Activated B cell treated with CpG ODN at 0.5 μM for 24 hours (primary cell): ENCODE data around the gene TMEM178B. TPM values are rescaled to one million over a fixed set of nuclear protein-coding genes. Genes with fewer than 3 reads are reported as not detected.

Experiments
- ATAC-seq: fragments of 200-7000 bp; cut with Tn5 transposase; one replicate; pipeline ENCODE4 v1.10.0; 2021; ENCODE audit warnings: low read depth, mild to moderate bottlenecking, moderate library complexity
- CTCF ChIA-PET: fragments of 350-600 bp; sonication (Branson Sonifier 250); formaldehyde crosslinking; loops from one replicate; lab custom pipeline; 2021; ENCODE audit warnings: antibody characterized with exemption; lab: Charles Lee
- POLR2A ChIA-PET: fragments of 350-600 bp; sonication (Branson Sonifier 250); formaldehyde crosslinking; loops from one replicate; lab custom pipeline; 2021; ENCODE audit warnings: antibody characterized with exemption; lab: Charles Lee
- DNase-seq: peaks from one replicate; pipeline ENCODE4 v3.0.0; 2022
- H3K27ac Mint-ChIP-seq: one replicate; pipeline ENCODE4 v1.8.0; 2020; ENCODE audit warnings: mixed read lengths
- H3K27me3 Mint-ChIP-seq: one replicate; pipeline ENCODE4 v1.8.0; 2021; ENCODE audit warnings: mixed read lengths
- H3K36me3 Mint-ChIP-seq: one replicate; pipeline ENCODE4 v1.8.0; 2021; ENCODE audit warnings: low read depth, mixed read lengths
- H3K4me1 Mint-ChIP-seq: one replicate; pipeline ENCODE4 v1.8.0; 2021; ENCODE audit warnings: mixed read lengths
- H3K4me3 Mint-ChIP-seq: one replicate; pipeline ENCODE4 v1.8.0; 2020; ENCODE audit warnings: mild to moderate bottlenecking, mixed read lengths
- H3K9me3 Mint-ChIP-seq: one replicate; pipeline ENCODE4 v1.8.0; 2020; ENCODE audit warnings: mixed read lengths
- CTCF ChIP-seq: fragments of 200-600 bp; IDR thresholded peaks from one replicate; pipeline ENCODE4 v1.8.0; 2022; ENCODE audit warnings: antibody characterized with exemption, mild to moderate bottlenecking
- intact Hi-C: fragments of 100-400 bp; cut with micrococcal nuclease; formaldehyde crosslinking; loops from one replicate; pipeline ENCODE4 v1.15.1; 2024
- total RNA-seq: library from RNA; stranded (reverse); gene quantifications from 2 replicates; pipeline ENCODE4 v1.2.3, GENCODE V29; 2022

The TMEM178B gene
- total RNA-seq, 1 donor from 2014 or later, result 0.49 TPM

- CTCF ChIA-PET, result no interaction called here
- Mint-ChIP-seq H3K4me3 (no peak overlapping the region), H3K27ac (no peak overlapping the region), H3K4me1 (no peaks in the 10 kb centered on the region), H3K9me3 (no peaks in the 10 kb centered on the region), H3K36me3 (no peaks in the 10 kb centered on the region), H3K27me3 (peaks cover 4% of the 10 kb centered on the region)
- no peak for TF ChIP-seq CTCF
- POLR2A ChIA-PET, result no interaction called here
- no peak for ATAC-seq
- intact Hi-C loops, result no loop called here
- DNase-seq, result no peak
These were observed 133.8 kb downstream of the TMEM178B start for GRCh38 chr7:141207661-141208060.

GRCh38 chr7:141208539-141208938 is 134.7 kb downstream of the TMEM178B start:
- no peak overlapping the region for H3K27ac Mint-ChIP-seq
- TF ChIP-seq CTCF, result no peak
- ATAC-seq (no peak), DNase-seq (no peak)
- POLR2A ChIA-PET, result no interaction called here
- H3K9me3 Mint-ChIP-seq, result no peaks in the 10 kb centered on the region
- intact Hi-C loops, result no loop called here
- no peaks in the 10 kb centered on the region for H3K4me1 Mint-ChIP-seq
- H3K4me3 Mint-ChIP-seq, result no peak overlapping the region
- CTCF ChIA-PET, result no interaction called here
- H3K27me3 Mint-ChIP-seq, result peaks cover 4% of the 10 kb centered on the region
- no peaks in the 10 kb centered on the region for H3K36me3 Mint-ChIP-seq

- POLR2A ChIA-PET, result no interaction called here
- H3K4me3 Mint-ChIP-seq, result no peak overlapping the region
- H3K27me3 Mint-ChIP-seq, result peaks cover 4% of the 10 kb centered on the region
- CTCF ChIA-PET, result no interaction called here
- no peak overlapping the region for H3K27ac Mint-ChIP-seq
- no peaks in the 10 kb centered on the region for H3K36me3 Mint-ChIP-seq
- H3K4me1 Mint-ChIP-seq, result no peaks in the 10 kb centered on the region
- intact Hi-C loops, result no loop called here
- DNase-seq (no peak), ATAC-seq (no peak)
- TF ChIP-seq CTCF, result no peak
- no peaks in the 10 kb centered on the region for H3K9me3 Mint-ChIP-seq
These were observed 135.6 kb downstream of the TMEM178B start for GRCh38 chr7:141209454-141209853.

- no peak for ATAC-seq
- POLR2A ChIA-PET, result no interaction called here
These were observed 137.0 kb downstream of the TMEM178B start for GRCh38 chr7:141210862-141211261.

GRCh38 chr7:141213226-141213625 is 139.4 kb downstream of the TMEM178B start:
- intact Hi-C loops, result no loop called here
- CTCF ChIA-PET, result no interaction called here
- no peak overlapping the region for H3K27ac Mint-ChIP-seq

More at GRCh38 chr7:141210862-141211261, 137.0 kb downstream of the TMEM178B start:
- Mint-ChIP-seq H3K27me3 (peaks cover 4% of the 10 kb centered on the region), H3K4me3 (no peak overlapping the region), H3K36me3 (no peaks in the 10 kb centered on the region), H3K27ac (no peak overlapping the region), H3K9me3 (no peaks in the 10 kb centered on the region), H3K4me1 (no peaks in the 10 kb centered on the region)
- intact Hi-C loops, result no loop called here
- DNase-seq, result no peak
- CTCF ChIA-PET, result no interaction called here
- TF ChIP-seq CTCF, result no peak

More at GRCh38 chr7:141213226-141213625, 139.4 kb downstream of the TMEM178B start:
- Mint-ChIP-seq H3K27me3 (peaks cover 4% of the 10 kb centered on the region), H3K4me1 (no peaks in the 10 kb centered on the region), H3K36me3 (no peaks in the 10 kb centered on the region), H3K4me3 (no peak overlapping the region), H3K9me3 (no peaks in the 10 kb centered on the region)
- no peak for ATAC-seq
- POLR2A ChIA-PET, result no interaction called here
- DNase-seq, result no peak
- no peak for TF ChIP-seq CTCF
